HEK293 (cell line): Measurements from ENCODE around the gene BRAT1.
A peak's percentile ranks its signal among the peaks of the same experiment; 100 is the strongest.

Experiments used
- AEBP2 ChIP-seq: fragments of 450-650 bp; formaldehyde crosslinking; IDR thresholded peaks from 2 replicates; pipeline ENCODE4 v1.5.1; 2016; ENCODE audit warnings: missing biosample characterization, missing genetic modification characterization, borderline replicate concordance
- KLF1 ChIP-seq: fragments of 450-650 bp; formaldehyde crosslinking; IDR thresholded peaks from 2 replicates; pipeline ENCODE4 v1.5.1; 2016; ENCODE audit warnings: missing biosample characterization, missing genetic modification characterization
- KLF8 ChIP-seq: fragments of 450-650 bp; formaldehyde crosslinking; IDR thresholded peaks from 2 replicates; pipeline ENCODE4 v1.5.1; 2016; ENCODE audit warnings: missing biosample characterization, missing genetic modification characterization
- REPIN1 ChIP-seq: fragments of 450-650 bp; formaldehyde crosslinking; IDR thresholded peaks from 2 replicates; pipeline ENCODE4 v1.5.1; 2017; ENCODE audit warnings: missing biosample characterization, missing genetic modification characterization, low read depth
- SALL2 ChIP-seq: fragments of 450-650 bp; formaldehyde crosslinking; IDR thresholded peaks from 2 replicates; pipeline ENCODE4 v1.5.0; 2017; ENCODE audit warnings: missing biosample characterization, mild to moderate bottlenecking, missing genetic modification characterization, borderline replicate concordance
- SP7 ChIP-seq: fragments of 450-650 bp; formaldehyde crosslinking; IDR thresholded peaks from 2 replicates; pipeline ENCODE4 v1.5.1; 2016; ENCODE audit warnings: missing biosample characterization, missing genetic modification characterization
- ZFHX2 ChIP-seq: fragments of 450-650 bp; formaldehyde crosslinking; conservative IDR thresholded peaks from 2 replicates; pipeline ENCODE4 v1.5.1; 2016; ENCODE audit warnings: missing biosample characterization, missing genetic modification characterization
- ZNF132 ChIP-seq: fragments of 450-650 bp; formaldehyde crosslinking; IDR thresholded peaks from 2 replicates; pipeline ENCODE4 v1.5.1; 2017; ENCODE audit warnings: missing biosample characterization, missing genetic modification characterization, borderline replicate concordance
- ZNF341 ChIP-seq: fragments of 450-650 bp; formaldehyde crosslinking; IDR thresholded peaks from 2 replicates; pipeline ENCODE4; 2016; ENCODE audit warnings: low read depth, missing biosample characterization, missing genetic modification characterization
- ZNF350 ChIP-seq: fragments of 450-650 bp; formaldehyde crosslinking; IDR thresholded peaks from 2 replicates; pipeline ENCODE4 v1.5.0; 2017; ENCODE audit warnings: missing biosample characterization, mild to moderate bottlenecking, missing genetic modification characterization
- ZNF585B ChIP-seq: fragments of 450-650 bp; formaldehyde crosslinking; IDR thresholded peaks from 2 replicates; pipeline ENCODE4 v1.5.1; 2016; ENCODE audit warnings: missing biosample characterization, missing genetic modification characterization
- ZNF610 ChIP-seq: fragments of 450-650 bp; formaldehyde crosslinking; IDR thresholded peaks from 2 replicates; pipeline ENCODE4 v1.5.1; 2016; ENCODE audit warnings: missing biosample characterization, missing genetic modification characterization, borderline replicate concordance
- ZNF629 ChIP-seq: fragments of 450-650 bp; formaldehyde crosslinking; IDR thresholded peaks from 2 replicates; pipeline ENCODE4 v1.5.1; 2017; ENCODE audit warnings: missing biosample characterization, missing genetic modification characterization
- ZNF701 ChIP-seq: fragments of 450-650 bp; formaldehyde crosslinking; IDR thresholded peaks from 2 replicates; pipeline ENCODE4 v1.5.1; 2016; ENCODE audit warnings: missing biosample characterization, missing genetic modification characterization
- TF ChIP-seq, protein P1 (sequence below): fragments of 450-650 bp; formaldehyde crosslinking; IDR thresholded peaks from 2 replicates; pipeline ENCODE4 v1.5.1; 2016; ENCODE audit warnings: missing biosample characterization, missing genetic modification characterization, borderline replicate concordance
- TF ChIP-seq, protein P2 (sequence below): fragments of 450-650 bp; formaldehyde crosslinking; IDR thresholded peaks from 2 replicates; pipeline ENCODE4 v1.5.1; 2016; ENCODE audit warnings: missing biosample characterization, missing genetic modification characterization
- TF ChIP-seq, protein P3 (sequence below): fragments of 450-650 bp; formaldehyde crosslinking; IDR thresholded peaks from 2 replicates; pipeline ENCODE4 v1.5.1; 2016; ENCODE audit warnings: missing biosample characterization, missing genetic modification characterization
- TF ChIP-seq, protein P4 (sequence below): fragments of 450-650 bp; formaldehyde crosslinking; IDR thresholded peaks from 2 replicates; pipeline ENCODE4 v1.5.1; 2017; ENCODE audit warnings: missing biosample characterization, mild to moderate bottlenecking, missing genetic modification characterization, moderate library complexity
- TF ChIP-seq, protein P5 (sequence below): fragments of 450-650 bp; formaldehyde crosslinking; IDR thresholded peaks from 2 replicates; pipeline ENCODE4 v1.5.0; 2017; ENCODE audit warnings: missing biosample characterization, missing genetic modification characterization, borderline replicate concordance

The BRAT1 gene

GRCh38 chr7:2525658-2526630 lies 29.4 kb downstream of the BRAT1 start (continued):
- TF ChIP-seq, protein P1, sequence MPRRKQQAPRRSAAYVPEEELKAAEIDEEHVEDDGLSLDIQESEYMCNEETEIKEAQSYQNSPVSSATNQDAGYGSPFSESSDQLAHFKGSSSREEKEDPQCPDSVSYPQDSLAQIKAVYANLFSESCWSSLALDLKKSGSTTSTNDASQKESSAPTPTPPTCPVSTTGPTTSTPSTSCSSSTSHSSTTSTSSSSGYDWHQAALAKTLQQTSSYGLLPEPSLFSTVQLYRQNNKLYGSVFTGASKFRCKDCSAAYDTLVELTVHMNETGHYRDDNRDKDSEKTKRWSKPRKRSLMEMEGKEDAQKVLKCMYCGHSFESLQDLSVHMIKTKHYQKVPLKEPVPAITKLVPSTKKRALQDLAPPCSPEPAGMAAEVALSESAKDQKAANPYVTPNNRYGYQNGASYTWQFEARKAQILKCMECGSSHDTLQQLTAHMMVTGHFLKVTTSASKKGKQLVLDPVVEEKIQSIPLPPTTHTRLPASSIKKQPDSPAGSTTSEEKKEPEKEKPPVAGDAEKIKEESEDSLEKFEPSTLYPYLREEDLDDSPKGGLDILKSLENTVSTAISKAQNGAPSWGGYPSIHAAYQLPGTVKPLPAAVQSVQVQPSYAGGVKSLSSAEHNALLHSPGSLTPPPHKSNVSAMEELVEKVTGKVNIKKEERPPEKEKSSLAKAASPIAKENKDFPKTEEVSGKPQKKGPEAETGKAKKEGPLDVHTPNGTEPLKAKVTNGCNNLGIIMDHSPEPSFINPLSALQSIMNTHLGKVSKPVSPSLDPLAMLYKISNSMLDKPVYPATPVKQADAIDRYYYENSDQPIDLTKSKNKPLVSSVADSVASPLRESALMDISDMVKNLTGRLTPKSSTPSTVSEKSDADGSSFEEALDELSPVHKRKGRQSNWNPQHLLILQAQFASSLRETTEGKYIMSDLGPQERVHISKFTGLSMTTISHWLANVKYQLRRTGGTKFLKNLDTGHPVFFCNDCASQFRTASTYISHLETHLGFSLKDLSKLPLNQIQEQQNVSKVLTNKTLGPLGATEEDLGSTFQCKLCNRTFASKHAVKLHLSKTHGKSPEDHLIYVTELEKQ (tag by site-specific recombination): no peak
- peak; percentile 46; the same call in 1 of the 2 replicates for TF ChIP-seq SP7
- no peak for TF ChIP-seq ZFHX2
- no peak for TF ChIP-seq ZNF610 (tag by site-specific recombination)
- TF ChIP-seq ZNF350 (tag by site-specific recombination): no peak
- TF ChIP-seq ZNF629: peak; percentile 35; the same call in 1 of the 2 replicates
- no peak for TF ChIP-seq ZNF132 (tag by site-specific recombination)
- TF ChIP-seq KLF1 (tag by site-specific recombination): peak; percentile 7; the same call in 1 of the 2 replicates
- no peak for TF ChIP-seq SALL2 (tag by site-specific recombination)
- TF ChIP-seq AEBP2 (tag by site-specific recombination): no peak
- TF ChIP-seq, protein P2, sequence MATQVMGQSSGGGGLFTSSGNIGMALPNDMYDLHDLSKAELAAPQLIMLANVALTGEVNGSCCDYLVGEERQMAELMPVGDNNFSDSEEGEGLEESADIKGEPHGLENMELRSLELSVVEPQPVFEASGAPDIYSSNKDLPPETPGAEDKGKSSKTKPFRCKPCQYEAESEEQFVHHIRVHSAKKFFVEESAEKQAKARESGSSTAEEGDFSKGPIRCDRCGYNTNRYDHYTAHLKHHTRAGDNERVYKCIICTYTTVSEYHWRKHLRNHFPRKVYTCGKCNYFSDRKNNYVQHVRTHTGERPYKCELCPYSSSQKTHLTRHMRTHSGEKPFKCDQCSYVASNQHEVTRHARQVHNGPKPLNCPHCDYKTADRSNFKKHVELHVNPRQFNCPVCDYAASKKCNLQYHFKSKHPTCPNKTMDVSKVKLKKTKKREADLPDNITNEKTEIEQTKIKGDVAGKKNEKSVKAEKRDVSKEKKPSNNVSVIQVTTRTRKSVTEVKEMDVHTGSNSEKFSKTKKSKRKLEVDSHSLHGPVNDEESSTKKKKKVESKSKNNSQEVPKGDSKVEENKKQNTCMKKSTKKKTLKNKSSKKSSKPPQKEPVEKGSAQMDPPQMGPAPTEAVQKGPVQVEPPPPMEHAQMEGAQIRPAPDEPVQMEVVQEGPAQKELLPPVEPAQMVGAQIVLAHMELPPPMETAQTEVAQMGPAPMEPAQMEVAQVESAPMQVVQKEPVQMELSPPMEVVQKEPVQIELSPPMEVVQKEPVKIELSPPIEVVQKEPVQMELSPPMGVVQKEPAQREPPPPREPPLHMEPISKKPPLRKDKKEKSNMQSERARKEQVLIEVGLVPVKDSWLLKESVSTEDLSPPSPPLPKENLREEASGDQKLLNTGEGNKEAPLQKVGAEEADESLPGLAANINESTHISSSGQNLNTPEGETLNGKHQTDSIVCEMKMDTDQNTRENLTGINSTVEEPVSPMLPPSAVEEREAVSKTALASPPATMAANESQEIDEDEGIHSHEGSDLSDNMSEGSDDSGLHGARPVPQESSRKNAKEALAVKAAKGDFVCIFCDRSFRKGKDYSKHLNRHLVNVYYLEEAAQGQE: no peak
- TF ChIP-seq ZNF585B: no peak
- TF ChIP-seq, protein P3, sequence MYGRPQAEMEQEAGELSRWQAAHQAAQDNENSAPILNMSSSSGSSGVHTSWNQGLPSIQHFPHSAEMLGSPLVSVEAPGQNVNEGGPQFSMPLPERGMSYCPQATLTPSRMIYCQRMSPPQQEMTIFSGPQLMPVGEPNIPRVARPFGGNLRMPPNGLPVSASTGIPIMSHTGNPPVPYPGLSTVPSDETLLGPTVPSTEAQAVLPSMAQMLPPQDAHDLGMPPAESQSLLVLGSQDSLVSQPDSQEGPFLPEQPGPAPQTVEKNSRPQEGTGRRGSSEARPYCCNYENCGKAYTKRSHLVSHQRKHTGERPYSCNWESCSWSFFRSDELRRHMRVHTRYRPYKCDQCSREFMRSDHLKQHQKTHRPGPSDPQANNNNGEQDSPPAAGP (tag by site-specific recombination): peak; percentile 63; the same call in 1 of the 2 replicates
- TF ChIP-seq ZNF341 (tag by site-specific recombination): peak; percentile 19; the same call in 1 of the 2 replicates
- TF ChIP-seq REPIN1 (tag by site-specific recombination): no peak
- TF ChIP-seq, protein P4, sequence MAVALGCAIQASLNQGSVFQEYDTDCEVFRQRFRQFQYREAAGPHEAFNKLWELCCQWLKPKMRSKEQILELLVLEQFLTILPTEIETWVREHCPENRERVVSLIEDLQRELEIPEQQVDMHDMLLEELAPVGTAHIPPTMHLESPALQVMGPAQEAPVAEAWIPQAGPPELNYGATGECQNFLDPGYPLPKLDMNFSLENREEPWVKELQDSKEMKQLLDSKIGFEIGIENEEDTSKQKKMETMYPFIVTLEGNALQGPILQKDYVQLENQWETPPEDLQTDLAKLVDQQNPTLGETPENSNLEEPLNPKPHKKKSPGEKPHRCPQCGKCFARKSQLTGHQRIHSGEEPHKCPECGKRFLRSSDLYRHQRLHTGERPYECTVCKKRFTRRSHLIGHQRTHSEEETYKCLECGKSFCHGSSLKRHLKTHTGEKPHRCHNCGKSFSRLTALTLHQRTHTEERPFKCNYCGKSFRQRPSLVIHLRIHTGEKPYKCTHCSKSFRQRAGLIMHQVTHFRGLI: no peak
- peak; percentile 52; the same call in 1 of the 2 replicates for TF ChIP-seq KLF8 (tag by site-specific recombination)
- TF ChIP-seq ZNF701 (tag by site-specific recombination): no peak
- TF ChIP-seq, protein P5, sequence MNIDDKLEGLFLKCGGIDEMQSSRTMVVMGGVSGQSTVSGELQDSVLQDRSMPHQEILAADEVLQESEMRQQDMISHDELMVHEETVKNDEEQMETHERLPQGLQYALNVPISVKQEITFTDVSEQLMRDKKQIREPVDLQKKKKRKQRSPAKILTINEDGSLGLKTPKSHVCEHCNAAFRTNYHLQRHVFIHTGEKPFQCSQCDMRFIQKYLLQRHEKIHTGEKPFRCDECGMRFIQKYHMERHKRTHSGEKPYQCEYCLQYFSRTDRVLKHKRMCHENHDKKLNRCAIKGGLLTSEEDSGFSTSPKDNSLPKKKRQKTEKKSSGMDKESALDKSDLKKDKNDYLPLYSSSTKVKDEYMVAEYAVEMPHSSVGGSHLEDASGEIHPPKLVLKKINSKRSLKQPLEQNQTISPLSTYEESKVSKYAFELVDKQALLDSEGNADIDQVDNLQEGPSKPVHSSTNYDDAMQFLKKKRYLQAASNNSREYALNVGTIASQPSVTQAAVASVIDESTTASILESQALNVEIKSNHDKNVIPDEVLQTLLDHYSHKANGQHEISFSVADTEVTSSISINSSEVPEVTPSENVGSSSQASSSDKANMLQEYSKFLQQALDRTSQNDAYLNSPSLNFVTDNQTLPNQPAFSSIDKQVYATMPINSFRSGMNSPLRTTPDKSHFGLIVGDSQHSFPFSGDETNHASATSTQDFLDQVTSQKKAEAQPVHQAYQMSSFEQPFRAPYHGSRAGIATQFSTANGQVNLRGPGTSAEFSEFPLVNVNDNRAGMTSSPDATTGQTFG: no peak
